OCI-LY7 (cell line): ENCODE measurements around the gene USP15.

Source experiments
- EZH2phosphoT487 ChIP-seq: fragments of 200-600 bp; sonication (generic); IDR thresholded peaks from 2 replicates; pipeline ENCODE4 v1.6.1; 2018; ENCODE audit warnings: low read depth, borderline replicate concordance, mild to moderate bottlenecking, mixed run types, antibody characterized with exemption, low read length, moderate library complexity, mixed read lengths
- TF ChIP-seq, protein P1 (sequence below): fragments of 200-600 bp; sonication (generic); conservative IDR thresholded peaks from 2 replicates; pipeline ENCODE4 v1.5.1; 2014; ENCODE audit warnings: mild to moderate bottlenecking, antibody characterized with exemption, low read length, moderate library complexity, mixed read lengths

- TF ChIP-seq, protein P1, sequence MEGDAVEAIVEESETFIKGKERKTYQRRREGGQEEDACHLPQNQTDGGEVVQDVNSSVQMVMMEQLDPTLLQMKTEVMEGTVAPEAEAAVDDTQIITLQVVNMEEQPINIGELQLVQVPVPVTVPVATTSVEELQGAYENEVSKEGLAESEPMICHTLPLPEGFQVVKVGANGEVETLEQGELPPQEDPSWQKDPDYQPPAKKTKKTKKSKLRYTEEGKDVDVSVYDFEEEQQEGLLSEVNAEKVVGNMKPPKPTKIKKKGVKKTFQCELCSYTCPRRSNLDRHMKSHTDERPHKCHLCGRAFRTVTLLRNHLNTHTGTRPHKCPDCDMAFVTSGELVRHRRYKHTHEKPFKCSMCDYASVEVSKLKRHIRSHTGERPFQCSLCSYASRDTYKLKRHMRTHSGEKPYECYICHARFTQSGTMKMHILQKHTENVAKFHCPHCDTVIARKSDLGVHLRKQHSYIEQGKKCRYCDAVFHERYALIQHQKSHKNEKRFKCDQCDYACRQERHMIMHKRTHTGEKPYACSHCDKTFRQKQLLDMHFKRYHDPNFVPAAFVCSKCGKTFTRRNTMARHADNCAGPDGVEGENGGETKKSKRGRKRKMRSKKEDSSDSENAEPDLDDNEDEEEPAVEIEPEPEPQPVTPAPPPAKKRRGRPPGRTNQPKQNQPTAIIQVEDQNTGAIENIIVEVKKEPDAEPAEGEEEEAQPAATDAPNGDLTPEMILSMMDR, result no peak
- TF ChIP-seq EZH2phosphoT487, result no peak
Observed at GRCh38 chr12:62363506-62363905, 103.3 kb downstream of the USP15 start.
